Activated CD4-positive, alpha-beta memory T cell treated with anti-CD3 and anti-CD28 coated beads, Interleukin-2, amount 10 ng/mL, durations not matched to agents 7 days and 5 days (primary cell): Measurements from ENCODE around the gene SRGAP1. TPM values are rescaled to one million over a fixed set of nuclear protein-coding genes. Genes with fewer than 3 reads are reported as not detected.
"Not testable (repeated sequence)": the region's sequence is repeated elsewhere in the genome, so short reads cannot be mapped to it uniquely, and the experiment has no call there.

Experiments used
- CTCF ChIA-PET: fragments of 350-600 bp; sonication (Branson Sonifier 250); formaldehyde crosslinking; loops from one replicate; lab custom pipeline; 2021; ENCODE audit warnings: antibody characterized with exemption, inconsistent platforms; lab: Charles Lee
- POLR2A ChIA-PET: fragments of 350-600 bp; sonication (Branson Sonifier 250); formaldehyde crosslinking; loops from one replicate; lab custom pipeline; 2021; ENCODE audit warnings: antibody characterized with exemption; lab: Charles Lee
- DNase-seq: peaks from one replicate; pipeline ENCODE4 v3.0.0-alpha.2; 2020
- H3K27ac Mint-ChIP-seq: one replicate; pipeline ENCODE4 v1.8.0; 2021; ENCODE audit warnings: mild to moderate bottlenecking, mixed read lengths
- H3K27me3 Mint-ChIP-seq: one replicate; pipeline ENCODE4 v1.8.0; 2021; ENCODE audit warnings: mixed read lengths
- H3K36me3 Mint-ChIP-seq: one replicate; pipeline ENCODE4 v1.8.0; 2021; ENCODE audit warnings: low read depth, mixed read lengths
- H3K4me1 Mint-ChIP-seq: one replicate; pipeline ENCODE4 v1.8.0; 2021; ENCODE audit warnings: mixed read lengths
- H3K4me3 Mint-ChIP-seq: one replicate; pipeline ENCODE4 v1.8.0; 2021; ENCODE audit warnings: mild to moderate bottlenecking, mixed read lengths
- H3K9me3 Mint-ChIP-seq: one replicate; pipeline ENCODE4 v1.8.0; 2021; ENCODE audit warnings: mixed read lengths
- total RNA-seq, 2 experiments: library from RNA; stranded (reverse); gene quantifications; one replicate each; pipeline ENCODE4 v1.2.3, GENCODE V29; 2021

SRGAP1 gene
- total RNA-seq, 2 experiments from 2014 or later, result not detected

DNA sequence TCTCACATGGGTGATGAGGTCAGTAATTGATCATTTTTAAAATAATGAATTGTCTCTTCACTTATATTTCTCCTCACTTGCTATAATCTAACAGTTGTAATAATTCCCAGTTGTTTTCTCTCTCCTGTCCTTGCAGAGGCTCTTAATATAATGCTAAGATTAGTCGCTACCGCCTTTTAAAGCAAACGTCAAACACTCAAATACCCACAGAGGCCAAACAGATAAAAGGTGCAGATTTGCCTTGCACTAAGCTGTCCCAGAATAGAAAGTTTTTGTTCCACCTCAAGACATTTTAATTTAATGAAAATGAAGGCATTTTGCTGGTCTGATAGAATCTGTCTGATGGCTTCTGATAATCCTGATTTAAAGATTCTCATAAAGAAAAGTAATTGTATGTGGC lies 218.6 kb downstream of the SRGAP1 start:
- H3K4me3 Mint-ChIP-seq, result no peak overlapping the region
- H3K4me1 Mint-ChIP-seq, result no peaks in the 10 kb centered on the region
- no peaks in the 10 kb centered on the region for H3K27me3 Mint-ChIP-seq
- H3K9me3 Mint-ChIP-seq, result no peaks in the 10 kb centered on the region
- H3K36me3 Mint-ChIP-seq, result no peaks in the 10 kb centered on the region
- no peak overlapping the region for H3K27ac Mint-ChIP-seq
- CTCF ChIA-PET, result no interaction called here
- DNase-seq, result no peak
- POLR2A ChIA-PET, result no interaction called here

DNA sequence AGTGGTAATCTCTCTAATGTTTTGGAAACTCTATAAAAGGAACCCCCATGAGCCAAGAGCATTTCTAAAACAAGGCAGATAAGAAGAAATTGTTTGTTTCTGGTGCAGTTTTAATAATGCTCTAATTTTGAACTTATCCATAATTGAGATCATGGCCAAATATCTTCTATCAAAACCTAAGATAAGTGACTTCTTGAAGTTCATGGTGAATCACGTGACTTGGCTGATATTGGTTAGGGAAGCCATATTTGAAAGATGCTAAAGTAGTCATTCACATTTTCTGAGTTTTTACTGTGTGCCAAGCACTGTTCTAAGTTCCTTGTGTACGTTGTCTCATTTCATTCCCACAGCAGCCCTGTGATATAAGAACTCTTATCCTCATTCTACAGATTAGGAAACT lies 219.7 kb downstream of the SRGAP1 start:
- no peak for DNase-seq
- no peak overlapping the region for H3K4me3 Mint-ChIP-seq
- ChIA-PET CTCF (no interaction called here), POLR2A (no interaction called here)
- no peaks in the 10 kb centered on the region for H3K36me3 Mint-ChIP-seq
- no peaks in the 10 kb centered on the region for H3K4me1 Mint-ChIP-seq
- no peaks in the 10 kb centered on the region for H3K9me3 Mint-ChIP-seq
- no peak overlapping the region for H3K27ac Mint-ChIP-seq
- H3K27me3 Mint-ChIP-seq, result no peaks in the 10 kb centered on the region

DNA sequence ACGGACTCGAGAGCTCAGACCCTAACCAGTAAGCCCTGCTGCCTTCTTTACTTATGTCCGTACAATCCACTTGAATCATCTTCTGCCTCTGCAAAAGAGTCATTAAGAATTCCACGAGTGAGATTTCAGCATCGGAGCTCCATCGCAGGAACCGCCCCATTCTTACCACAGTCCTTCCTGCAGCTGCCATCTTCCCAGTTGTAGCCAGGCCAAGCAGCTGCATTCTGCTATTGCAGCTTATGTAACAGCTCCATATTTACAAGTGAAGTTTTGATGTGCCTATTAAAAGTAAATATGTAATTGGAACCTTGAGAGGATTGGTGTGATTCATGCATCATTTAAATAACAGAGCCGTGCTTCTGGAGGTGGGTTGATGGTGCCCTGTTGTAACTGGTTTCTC lies 220.2 kb downstream of the SRGAP1 start:
- ChIA-PET POLR2A (no interaction called here), CTCF (no interaction called here)
- H3K27me3 Mint-ChIP-seq, result no peaks in the 10 kb centered on the region
- no peak for DNase-seq
- H3K4me1 Mint-ChIP-seq, result no peaks in the 10 kb centered on the region
- no peaks in the 10 kb centered on the region for H3K9me3 Mint-ChIP-seq
- H3K4me3 Mint-ChIP-seq, result no peak overlapping the region
- H3K27ac Mint-ChIP-seq, result no peak overlapping the region
- H3K36me3 Mint-ChIP-seq, result no peaks in the 10 kb centered on the region

DNA sequence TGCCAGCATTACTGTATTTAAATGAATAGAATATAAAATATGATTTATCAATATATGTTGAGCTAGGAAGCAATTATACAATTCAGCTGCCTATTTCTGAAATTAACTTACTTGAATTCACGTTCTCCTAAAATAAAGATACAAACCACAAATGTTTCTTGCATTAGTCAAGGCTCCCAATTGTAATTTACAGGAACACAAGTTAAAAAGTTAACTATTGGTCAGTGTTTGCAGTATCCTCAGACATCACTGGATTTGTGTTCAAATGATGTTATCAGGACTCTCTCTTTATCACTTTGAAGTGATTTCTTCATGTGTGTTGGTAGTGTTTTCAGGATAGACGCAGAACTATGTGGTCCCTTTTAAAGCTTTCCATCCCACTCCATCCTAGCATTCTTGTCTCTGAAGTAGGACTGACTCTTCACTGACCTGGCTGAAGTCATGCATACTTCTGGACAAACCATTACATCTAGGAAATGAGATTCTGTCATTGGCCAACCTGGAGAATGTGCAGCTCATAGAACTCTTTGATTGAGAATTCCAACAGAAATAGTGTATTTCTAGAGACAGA lies 221.5 kb downstream of the SRGAP1 start:
- CTCF ChIA-PET, result no interaction called here
- H3K36me3 Mint-ChIP-seq, result no peaks in the 10 kb centered on the region
- H3K9me3 Mint-ChIP-seq, result no peaks in the 10 kb centered on the region
- H3K4me3 Mint-ChIP-seq, result no peak overlapping the region
- DNase-seq, result no peak
- no peaks in the 10 kb centered on the region for H3K27me3 Mint-ChIP-seq
- no peak overlapping the region for H3K27ac Mint-ChIP-seq
- POLR2A ChIA-PET, result no interaction called here
- no peaks in the 10 kb centered on the region for H3K4me1 Mint-ChIP-seq

DNA sequence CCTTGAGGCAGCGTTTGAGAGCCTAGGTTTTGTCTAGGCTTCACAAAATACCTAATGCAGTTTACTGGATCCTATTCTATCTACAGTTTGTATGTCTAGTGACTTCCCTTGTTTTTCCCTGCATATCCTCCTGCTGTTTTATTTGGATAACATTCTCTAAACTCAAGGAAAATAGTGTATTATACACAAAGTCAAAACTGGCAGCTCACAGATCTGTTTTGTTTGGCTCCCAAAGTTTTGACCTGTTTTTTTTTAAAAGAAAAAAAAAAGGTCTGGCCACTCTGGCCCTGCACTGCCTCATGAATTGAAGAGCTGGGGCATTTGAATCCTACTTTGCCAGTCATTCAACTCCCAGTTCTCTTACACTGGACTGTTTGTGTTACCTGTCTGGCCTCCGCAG lies 222.3 kb downstream of the SRGAP1 start:
- Mint-ChIP-seq H3K27me3 (no peaks in the 10 kb centered on the region), H3K27ac (no peak overlapping the region), H3K4me1 (no peaks in the 10 kb centered on the region), H3K9me3 (no peaks in the 10 kb centered on the region), H3K4me3 (no peak overlapping the region), H3K36me3 (no peaks in the 10 kb centered on the region)
- ChIA-PET CTCF (no interaction called here), POLR2A (no interaction called here)
- DNase-seq, result no peak

DNA sequence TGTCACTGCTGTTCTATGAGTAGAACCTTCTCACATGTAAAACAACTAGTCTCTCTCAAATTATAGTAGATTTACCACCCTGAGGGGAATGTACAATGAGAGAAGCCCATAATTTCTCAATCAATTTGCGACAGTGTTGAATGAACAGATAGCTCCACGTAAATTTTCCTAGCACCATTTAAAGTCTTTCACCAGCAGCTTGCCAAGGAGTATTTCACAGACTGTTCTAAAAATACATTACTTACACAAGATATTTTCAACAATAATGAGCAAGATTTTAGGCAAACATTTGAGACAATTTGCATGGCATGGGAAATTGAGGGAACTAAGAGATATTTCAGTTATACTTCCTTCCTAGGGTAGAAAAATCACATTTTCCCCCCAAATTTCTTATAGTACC lies 226.0 kb downstream of the SRGAP1 start:
- no peaks in the 10 kb centered on the region for H3K9me3 Mint-ChIP-seq
- H3K4me1 Mint-ChIP-seq, result no peaks in the 10 kb centered on the region
- H3K36me3 Mint-ChIP-seq, result no peaks in the 10 kb centered on the region
- POLR2A ChIA-PET, result no interaction called here
- peaks cover 3% of the 10 kb centered on the region for H3K27me3 Mint-ChIP-seq
- CTCF ChIA-PET, result no interaction called here
- no peak overlapping the region for H3K27ac Mint-ChIP-seq
- H3K4me3 Mint-ChIP-seq, result no peak overlapping the region
- DNase-seq, result no peak

DNA sequence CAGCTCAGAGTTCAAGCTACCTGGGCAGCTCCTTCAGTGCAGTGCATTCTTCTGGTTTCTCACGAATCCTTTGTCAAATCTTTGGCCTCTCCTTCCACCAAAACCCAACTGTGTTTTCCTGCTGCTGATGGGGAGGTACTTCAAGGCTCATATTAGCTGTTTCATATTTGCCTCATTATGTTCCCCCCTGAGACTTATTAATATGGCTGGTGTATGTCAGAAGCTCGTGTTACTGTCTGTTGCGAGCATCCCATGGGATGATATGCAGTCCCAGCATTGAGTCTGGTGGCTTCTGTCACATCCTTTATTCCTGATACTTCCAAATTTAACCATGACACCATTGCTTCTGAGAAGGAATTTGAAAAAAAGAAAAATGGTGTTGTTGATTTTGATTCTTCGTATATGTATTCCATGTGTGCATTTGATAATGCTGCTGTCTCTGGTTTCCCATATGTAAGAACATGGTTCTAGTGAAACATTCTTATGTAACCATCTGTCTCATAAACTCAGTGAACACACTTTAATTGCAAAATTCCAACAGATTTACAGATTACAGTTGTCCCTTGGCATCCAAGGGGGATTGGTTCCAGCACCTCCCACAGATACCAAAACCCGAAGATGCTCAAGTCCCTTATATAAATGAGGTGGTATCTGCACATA lies 228.5 kb downstream of the SRGAP1 start:
- Mint-ChIP-seq H3K4me1 (no peaks in the 10 kb centered on the region), H3K9me3 (no peaks in the 10 kb centered on the region), H3K36me3 (no peaks in the 10 kb centered on the region), H3K27me3 (peaks cover 3% of the 10 kb centered on the region), H3K4me3 (no peak overlapping the region), H3K27ac (no peak overlapping the region)
- POLR2A ChIA-PET, result no interaction called here
- DNase-seq, result no peak
- CTCF ChIA-PET, result no interaction called here

DNA sequence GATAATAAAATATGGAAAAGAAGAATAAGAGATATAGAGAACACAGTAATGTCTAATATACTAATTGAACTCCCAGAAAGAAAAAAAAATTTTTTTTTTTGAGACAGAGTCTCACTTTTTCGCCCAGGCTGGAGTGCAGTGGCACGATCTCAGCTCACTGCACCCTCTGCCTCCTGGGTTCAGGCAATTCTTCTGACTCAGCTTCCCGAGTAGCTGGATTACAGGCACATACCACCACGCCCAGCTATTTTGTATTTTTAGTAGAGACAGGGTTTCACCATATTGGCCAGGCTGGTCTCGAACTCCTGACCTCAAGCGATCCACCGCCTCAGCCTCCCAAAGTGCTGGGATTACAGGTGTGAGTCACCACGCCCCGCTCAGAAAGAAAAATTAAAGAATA lies 232.1 kb downstream of the SRGAP1 start:
- CTCF ChIA-PET, H3K9me3 Mint-ChIP-seq, POLR2A ChIA-PET: not testable (repeated sequence)

DNA sequence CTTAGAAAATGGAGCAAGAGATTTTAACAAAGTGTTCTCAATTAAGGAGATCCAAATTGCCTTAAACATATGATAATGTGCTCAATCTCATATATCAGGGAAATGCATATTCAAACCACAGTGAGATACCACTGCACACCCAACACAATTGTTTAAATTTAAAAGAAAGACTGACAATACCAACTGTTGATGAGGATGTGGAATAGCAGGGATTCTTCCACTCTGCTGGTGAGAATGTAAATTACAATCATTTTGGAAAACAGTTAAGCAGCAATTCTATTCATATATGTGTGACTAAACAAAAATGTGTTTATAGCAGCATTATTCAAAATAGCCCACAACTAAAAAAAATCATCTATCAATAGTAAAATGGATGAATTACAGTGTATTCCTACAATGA lies 233.4 kb downstream of the SRGAP1 start:
- Mint-ChIP-seq H3K27ac (no peak overlapping the region), H3K27me3 (peaks cover 3% of the 10 kb centered on the region), H3K36me3 (no peaks in the 10 kb centered on the region), H3K4me1 (no peaks in the 10 kb centered on the region), H3K4me3 (no peak overlapping the region), H3K9me3 (no peaks in the 10 kb centered on the region)
- POLR2A ChIA-PET, result interaction anchor here (0.7 kb wide), 1 partner anchor 20 kb away, joined by 3 read pairs; no protein-coding TSS in a partner anchor
- no peak for DNase-seq
- CTCF ChIA-PET, result no interaction called here

More for the DNA sequence above, 232.1 kb downstream of the SRGAP1 start:
- not testable (repeated sequence) for H3K27me3 Mint-ChIP-seq, H3K36me3 Mint-ChIP-seq, H3K4me3 Mint-ChIP-seq, DNase-seq, H3K27ac Mint-ChIP-seq, H3K4me1 Mint-ChIP-seq

DNA sequence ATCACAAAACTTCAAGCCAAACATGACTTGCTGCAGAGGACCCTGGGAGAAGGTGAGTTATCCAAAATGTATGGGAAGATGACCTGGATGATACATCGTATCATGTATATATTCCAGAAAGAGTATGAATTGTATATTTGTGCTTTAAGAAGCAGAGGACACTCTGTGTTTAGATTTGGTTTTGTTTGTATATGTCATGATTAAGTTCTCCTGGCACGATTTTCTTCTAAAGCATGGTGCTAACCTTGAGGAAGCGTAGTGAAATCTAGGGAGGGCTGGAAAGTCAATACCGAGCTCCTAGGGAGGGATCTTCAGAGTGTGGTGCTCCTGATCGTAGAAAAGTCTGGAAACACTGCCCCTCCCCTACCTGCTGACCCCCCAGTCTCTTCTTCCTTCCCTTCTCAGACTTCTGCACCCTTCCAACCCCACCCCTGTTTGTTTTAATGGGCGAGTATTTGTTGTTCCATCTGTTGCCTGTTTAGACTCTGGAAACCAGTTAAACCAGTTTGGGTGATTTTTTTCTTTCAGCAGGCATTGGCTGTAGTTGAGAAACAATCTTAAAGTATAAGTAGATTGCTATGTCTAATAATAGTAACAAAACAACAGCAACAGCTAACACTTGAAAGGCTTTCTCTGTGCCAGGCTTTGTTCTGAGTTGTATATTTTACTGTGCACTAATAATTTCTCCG lies 236.0 kb downstream of the SRGAP1 start:
- ChIA-PET POLR2A (no interaction called here), CTCF (no interaction called here)
- H3K27me3 Mint-ChIP-seq, result no peaks in the 10 kb centered on the region
- H3K36me3 Mint-ChIP-seq, result no peaks in the 10 kb centered on the region
- no peak for DNase-seq
- H3K9me3 Mint-ChIP-seq, result no peaks in the 10 kb centered on the region
- no peak overlapping the region for H3K4me3 Mint-ChIP-seq
- no peak overlapping the region for H3K27ac Mint-ChIP-seq
- H3K4me1 Mint-ChIP-seq, result no peaks in the 10 kb centered on the region

DNA sequence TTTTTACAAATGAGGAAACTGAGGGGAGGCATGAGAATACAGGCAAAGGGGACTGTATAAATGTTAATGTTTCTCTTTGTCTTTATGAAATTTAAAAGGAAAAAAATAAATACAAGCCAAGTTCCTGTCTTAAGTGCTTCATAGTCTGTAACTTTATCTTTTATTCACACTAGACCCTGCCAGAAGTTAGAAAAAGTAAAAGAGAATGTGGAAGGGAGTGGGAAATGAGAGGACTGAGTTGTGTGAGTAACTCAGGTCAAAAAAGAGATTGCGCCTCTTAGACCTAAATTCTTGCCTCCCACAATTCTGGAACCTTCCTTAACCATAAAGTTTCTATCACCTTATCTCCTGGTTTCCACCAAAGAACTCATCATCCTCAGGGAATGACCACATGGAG lies 236.5 kb downstream of the SRGAP1 start:
- no peaks in the 10 kb centered on the region for H3K36me3 Mint-ChIP-seq
- DNase-seq, result no peak
- no peaks in the 10 kb centered on the region for H3K9me3 Mint-ChIP-seq
- H3K27me3 Mint-ChIP-seq, result no peaks in the 10 kb centered on the region
- H3K4me3 Mint-ChIP-seq, result no peak overlapping the region
- H3K4me1 Mint-ChIP-seq, result no peaks in the 10 kb centered on the region
- POLR2A ChIA-PET, result no interaction called here
- no peak overlapping the region for H3K27ac Mint-ChIP-seq
- CTCF ChIA-PET, result no interaction called here

DNA sequence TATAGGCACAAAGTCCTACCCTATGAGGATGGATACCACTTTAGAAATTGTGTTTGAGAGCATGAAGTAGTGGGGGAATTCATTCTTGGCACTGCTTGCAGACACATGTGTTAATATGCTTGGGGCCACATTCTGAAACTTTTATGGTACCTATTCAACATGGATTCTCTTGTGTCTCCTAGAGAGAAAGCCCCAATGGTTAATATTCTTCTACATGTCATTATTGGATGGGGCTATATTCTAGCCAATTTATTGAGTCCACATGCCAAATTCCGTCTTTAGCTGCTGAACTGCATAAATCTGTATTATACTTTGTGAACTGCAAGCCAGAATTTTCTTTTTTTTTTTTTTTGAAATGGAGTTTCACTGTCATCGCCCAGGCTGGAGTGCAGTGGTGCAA lies 237.6 kb downstream of the SRGAP1 start:
- no peak overlapping the region for H3K27ac Mint-ChIP-seq
- H3K9me3 Mint-ChIP-seq, result no peaks in the 10 kb centered on the region
- H3K4me3 Mint-ChIP-seq, result no peak overlapping the region
- ChIA-PET POLR2A (no interaction called here), CTCF (no interaction called here)
- H3K36me3 Mint-ChIP-seq, result no peaks in the 10 kb centered on the region
- H3K4me1 Mint-ChIP-seq, result no peaks in the 10 kb centered on the region
- DNase-seq, result no peak
- H3K27me3 Mint-ChIP-seq, result no peaks in the 10 kb centered on the region

DNA sequence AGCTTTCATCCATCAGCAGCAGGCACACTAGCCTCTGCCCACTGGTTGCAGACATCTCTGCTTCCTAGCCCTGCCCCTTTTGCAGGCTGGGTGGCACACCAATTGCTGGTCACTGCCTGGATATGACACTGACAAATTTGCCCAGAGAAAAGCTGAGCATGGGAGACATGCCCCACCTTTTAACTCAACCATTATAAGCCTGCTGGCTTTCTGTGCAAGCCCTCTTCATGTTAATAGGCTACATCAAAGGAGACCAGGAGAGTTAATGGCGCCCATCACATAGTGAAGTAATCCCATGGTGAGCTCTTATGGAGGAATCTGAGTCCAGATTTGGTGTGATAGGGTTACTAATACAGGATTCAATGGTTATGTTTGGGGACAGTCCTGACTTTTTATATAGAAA lies 238.4 kb downstream of the SRGAP1 start:
- H3K27me3 Mint-ChIP-seq, result no peaks in the 10 kb centered on the region

More for the DNA sequence above, 238.4 kb downstream of the SRGAP1 start:
- CTCF ChIA-PET, result no interaction called here
- Mint-ChIP-seq H3K27ac (no peak overlapping the region), H3K36me3 (no peaks in the 10 kb centered on the region), H3K4me1 (no peaks in the 10 kb centered on the region), H3K4me3 (no peak overlapping the region), H3K9me3 (no peaks in the 10 kb centered on the region)
- DNase-seq, result no peak
- POLR2A ChIA-PET, result no interaction called here
